ENCODE results near the gene OMD.
A peak's percentile ranks its signal among the peaks of the same experiment; 100 is the strongest.
"Not testable (repeated sequence)": the region's sequence is repeated elsewhere in the genome, so short reads cannot be mapped to it uniquely, and the experiment has no call there.

The OMD gene

DNA sequence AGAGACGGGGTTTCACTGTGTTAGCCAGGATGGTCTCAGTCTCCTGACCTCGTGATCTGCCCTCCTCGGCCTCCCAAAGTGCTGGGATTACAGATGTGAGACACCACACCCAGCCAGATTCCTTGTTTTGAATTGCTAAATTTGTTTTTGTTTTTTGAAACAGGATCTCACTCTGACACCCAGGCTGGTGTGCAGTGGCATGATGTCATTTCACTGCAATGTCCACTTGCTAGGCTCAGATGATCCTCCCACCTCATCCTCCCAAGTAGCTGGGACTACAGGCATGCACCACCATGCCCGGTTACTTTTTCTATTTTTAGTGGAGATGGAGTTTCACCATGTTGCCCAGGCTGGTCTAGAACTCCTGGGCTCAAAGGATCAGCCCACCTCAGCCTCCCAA, 13.1 kb downstream of the OMD start:
- not testable (repeated sequence) for DNase-seq (ENCODE audit: low spot score)

DNA sequence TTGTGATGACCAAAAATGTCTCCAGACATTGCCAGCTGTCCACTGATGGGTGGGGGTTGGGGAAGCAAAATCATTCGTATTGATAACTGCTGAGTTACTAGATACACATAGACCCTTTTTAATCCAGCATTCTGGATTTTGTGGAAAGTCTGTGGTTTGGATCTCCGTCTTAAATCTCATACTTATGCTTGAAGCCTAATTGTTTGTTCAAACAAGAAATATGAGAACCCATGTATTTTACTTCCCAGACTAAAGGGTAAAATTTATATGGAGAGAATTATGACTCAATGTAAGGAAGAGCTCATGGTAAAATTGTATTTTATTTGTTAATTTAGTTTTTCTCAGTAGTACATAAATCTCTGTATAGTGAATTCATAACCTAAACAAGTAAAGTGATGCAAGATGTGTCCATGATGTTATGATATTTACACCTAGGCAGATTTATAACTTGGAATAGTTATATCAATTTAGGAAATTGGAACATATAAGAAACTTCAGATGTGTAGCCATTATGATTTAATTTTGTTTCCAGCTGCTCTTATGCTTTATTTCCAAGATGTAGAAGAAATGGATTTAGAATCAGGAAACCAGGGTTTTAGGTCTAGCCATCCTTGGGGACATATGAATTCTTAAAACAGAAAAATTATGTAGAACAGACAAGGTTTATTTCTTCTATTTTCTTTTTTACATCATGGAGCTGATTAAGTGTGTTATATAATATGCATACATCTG, 15.4 kb downstream of the OMD start:
- DNase-seq (ENCODE audit: low spot score): no peak

DNA sequence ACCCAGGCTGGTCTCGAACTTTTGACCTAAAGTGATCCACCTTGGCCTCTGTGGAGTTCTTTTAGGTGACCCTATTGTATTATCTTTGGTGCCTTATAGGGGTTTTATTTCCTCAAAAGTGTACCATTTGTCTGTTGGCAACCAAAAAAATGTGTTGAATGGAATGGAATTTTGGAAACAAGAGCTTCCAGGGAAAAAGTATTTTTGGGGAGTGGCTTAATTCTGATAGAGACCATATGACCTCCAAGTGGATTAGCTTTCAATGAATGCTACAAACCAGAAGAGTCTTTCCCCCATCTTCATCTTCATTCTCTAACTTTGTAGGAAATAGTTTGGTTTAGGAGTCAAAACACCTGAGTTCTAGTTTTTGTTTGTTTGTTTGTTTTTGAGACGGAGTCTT, 16.5 kb downstream of the OMD start:
- DNase-seq (ENCODE audit: low spot score): no peak

GRCh38 chr9:92406477-92406876, 17.8 kb downstream of the OMD start:
- no peak for DNase-seq (ENCODE audit: low spot score)

DNA sequence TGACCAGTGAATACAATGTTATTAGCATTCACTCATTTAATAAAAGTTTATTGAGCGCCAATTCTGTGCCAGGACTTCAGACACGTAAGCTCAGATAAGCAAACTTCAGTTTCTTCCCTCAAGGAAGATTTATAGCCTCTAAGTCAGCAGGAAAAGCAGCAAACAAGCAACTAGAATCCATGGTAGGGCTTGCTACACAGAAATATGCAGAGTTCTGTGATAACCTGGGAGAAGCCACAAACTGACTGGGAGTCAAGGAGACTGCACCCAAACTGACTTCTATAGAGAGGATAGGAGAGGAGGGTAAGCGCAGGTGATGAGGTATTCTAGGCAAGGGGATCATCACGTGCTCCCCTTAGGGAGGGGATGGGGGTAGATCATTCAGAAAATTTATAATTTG, 18.5 kb downstream of the OMD start:
- DNase-seq (ENCODE audit: low spot score): no peak

- no peak for DNase-seq (ENCODE audit: low spot score)
Observed at GRCh38 chr9:92404042-92404836, 20.0 kb downstream of the OMD start, which contains the start of gene OGN. OGN (minus strand) TSS chr9:92404578; CDS start chr9:92403407, 1,171 bp downstream.

DNA sequence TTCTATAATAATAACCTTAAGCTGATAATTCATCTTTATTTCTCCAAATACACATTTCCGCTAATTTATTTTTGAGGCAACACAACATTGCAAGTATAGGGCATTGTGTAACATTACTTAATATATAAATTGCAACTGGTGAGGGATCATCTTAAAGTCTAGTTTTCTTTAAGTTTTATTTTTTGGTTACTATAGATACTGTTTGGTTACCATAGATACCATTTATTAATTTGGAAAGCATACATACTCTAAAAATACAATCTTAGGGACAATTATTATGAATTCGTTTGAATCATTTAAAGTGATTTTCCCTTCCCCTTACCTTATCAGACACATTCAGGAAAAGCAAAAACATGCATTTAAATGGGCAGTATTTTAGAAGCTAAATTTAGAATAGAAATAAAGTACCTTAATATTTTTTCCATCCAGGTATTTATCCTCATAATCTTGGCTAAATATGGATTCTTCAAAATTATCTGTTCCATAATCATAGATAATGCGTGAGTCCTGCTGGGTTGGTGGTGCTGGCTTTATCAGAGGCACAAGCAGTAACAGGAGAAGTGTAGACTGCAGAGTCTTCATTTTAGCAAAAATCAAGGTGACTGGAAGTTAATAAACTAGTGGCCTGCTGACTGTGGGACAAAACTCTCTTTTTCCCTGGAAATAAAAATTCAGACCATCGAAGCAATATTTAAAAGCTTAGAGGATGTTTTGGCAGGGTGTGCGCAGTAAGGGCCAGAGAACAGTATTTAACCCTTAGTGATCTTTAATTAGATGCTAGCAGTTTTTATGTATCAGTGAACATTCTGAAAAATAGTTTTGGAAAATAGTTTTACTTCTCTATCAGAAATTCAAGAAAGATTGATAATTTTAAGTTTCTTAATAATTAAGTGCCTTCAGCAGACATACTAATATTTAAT, 21.2 kb downstream of the OMD start:
- no peak for DNase-seq (ENCODE audit: low spot score)

DNA sequence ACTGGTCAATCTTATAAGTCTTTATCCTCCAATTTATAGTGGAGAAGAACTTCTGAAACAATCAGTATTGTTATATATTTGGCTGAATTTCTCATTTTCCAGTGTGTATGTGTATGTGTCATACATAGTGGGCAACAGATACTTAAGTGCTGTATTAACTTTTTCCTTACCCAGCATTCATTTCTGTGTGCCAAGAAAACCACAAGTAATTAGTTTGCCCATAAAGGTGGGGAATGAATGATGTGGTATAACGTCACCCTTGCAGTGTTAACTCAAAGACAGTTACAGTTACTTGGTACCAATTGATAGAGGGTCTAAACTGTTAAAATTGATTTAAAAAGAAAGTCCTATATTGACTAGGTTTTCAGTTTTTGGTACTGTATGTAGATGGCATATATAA, 21.9 kb downstream of the OMD start:
- DNase-seq (ENCODE audit: low spot score): no peak

GRCh38 chr9:92397853-92398252, 26.4 kb downstream of the OMD start:
- DNase-seq (ENCODE audit: low spot score): no peak

- no peak for DNase-seq (ENCODE audit: low spot score)
Observed at GRCh38 chr9:92395617-92396016, 28.7 kb downstream of the OMD start.

DNA sequence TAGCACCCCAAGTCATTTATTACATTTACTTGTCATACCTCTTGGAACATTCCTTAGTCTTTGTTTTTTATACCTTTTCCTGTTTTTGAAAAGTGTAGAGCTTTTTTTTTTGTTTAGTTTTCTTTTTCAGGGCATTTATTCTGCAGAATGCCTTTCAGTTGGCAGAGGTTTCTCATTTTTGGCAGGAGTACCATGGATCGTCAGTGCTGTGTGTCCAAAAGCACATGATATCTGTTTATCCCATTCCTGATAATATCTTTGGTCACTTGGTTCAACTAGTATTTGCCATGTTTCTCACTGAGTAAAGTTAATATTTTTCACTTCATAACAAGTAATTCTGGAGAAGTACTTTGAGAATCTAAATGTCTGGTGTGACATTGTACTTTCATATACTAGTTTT, 30.6 kb downstream of the OMD start:
- DNase-seq (ENCODE audit: low spot score): no peak

GRCh38 chr9:92392690-92393089, 31.6 kb downstream of the OMD start:
- DNase-seq (ENCODE audit: low spot score): peak; percentile 50

DNA sequence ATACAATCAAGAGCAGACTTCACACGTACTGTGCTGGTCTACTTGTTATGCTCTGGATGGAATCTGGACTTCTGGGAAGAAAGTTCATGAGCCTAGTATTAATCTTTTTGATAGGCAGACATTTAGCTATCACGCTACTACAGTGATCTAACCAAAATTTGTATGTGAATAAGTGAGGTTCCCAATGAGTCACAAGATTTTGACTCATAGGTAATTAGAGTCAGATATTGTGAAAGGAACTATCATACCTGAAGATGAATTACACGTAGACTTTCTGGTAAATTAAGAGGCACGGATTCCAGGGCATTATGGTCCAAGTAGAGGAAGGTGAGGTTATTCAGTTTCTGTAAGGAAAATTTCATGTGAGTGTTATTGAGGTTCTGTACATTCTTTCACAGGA, 38.3 kb downstream of the OMD start:
- peak; percentile 26 for DNase-seq (ENCODE audit: low spot score)

DNA sequence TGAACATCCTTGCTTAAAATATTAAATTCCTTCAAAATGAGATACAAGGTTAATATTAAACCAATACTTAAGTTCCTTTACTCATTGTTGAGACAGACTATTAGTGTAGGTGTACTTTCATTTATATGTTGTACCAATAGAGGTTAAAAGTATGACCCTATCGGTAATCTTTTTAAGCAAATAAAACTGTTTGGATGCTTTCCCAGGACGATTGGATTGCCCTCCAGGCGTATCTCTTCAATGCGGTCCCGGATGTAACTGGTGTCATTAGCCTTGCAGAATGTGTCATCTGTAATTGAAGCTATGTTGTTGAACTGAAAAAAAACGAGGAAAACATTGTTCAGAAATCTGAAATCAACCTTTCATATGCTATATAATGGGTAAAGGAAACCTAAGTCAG, 38.8 kb downstream of the OMD start:
- no peak for DNase-seq (ENCODE audit: low spot score)

DNA sequence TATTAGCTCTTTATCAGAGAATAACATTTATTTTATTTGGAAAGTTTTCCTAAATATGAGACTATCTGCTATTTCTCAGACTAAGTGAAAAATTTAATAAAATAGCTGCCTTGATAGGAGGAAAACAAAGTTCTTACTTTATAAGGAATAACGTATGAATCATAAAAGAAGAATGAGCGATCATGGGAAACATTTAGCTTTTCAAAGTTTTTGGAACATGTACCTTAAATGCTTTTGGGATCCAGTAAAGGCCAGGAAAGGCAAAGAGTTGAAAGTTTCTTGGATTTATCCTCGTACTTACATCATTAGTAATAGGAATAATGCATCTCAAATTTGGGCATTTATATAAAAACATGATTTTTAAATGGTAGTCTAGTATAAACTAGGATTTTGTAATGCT, 39.3 kb downstream of the OMD start:
- no peak for DNase-seq (ENCODE audit: low spot score)

GRCh38 chr9:92384375-92384774, 39.9 kb downstream of the OMD start:
- peak; percentile 35 for DNase-seq (ENCODE audit: low spot score)

DNA sequence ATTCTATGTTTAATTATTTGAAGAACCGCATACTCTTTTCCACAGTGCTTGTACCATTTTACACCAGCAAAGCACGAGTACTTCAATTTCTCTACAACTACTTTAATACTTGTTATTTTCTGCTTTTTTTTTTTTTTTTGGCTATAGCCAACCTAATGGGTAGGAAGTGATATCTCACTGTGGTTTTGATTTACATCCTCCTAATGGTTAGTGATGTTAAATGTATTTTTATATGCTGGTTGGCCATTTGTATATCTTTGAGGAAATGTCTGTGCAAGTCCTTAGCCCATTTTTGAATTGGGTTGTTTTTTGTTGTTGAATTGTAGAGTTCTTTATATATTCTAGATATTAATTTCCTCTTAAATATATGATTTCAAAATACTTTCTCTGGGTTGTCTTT, 42.5 kb downstream of the OMD start:
- no peak for DNase-seq (ENCODE audit: low spot score)

DNA sequence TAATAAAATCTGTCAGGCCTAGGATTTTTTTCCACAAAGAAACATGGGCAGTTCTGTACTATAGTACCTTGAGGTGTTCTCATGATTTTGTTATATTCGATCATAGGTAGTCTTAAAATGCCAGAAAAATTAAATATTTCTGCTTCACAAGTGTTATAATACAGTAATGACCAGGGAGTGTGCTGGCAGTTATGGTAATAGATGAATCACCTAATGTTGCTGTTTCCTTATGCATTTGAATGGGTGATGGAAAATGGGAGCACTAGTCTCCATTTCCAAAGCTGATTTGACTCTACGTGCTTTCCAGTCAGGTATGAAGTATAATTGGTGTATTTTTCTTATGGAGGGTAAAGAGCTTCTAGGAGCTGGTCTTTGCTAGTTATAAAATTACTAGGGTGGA, 43.7 kb downstream of the OMD start:
- no peak for DNase-seq (ENCODE audit: low spot score)

GRCh38 chr9:92378865-92379560, 45.3 kb downstream of the OMD start:
- DNase-seq (ENCODE audit: low spot score): no peak

DNA sequence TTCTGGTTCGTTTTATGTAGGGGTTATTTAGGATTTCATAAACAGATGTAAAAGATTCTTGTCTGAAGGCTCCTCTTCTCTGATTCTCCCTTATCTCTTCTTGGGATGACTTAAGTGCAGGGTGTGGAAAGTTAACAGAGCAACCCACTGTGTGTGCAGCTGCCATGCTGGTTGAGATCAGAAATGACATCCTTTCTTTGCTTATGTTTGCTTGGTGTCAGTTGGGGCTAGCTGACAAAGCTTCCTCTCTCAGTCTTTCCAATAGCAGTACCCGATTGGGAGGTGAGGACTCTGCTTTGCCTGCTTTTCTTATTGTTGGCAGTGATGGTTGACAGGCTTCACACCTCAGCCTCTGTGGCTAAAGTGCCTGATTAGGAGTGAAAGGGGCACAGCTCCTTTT, 46.4 kb downstream of the OMD start:
- DNase-seq (ENCODE audit: low spot score): no peak

DNA sequence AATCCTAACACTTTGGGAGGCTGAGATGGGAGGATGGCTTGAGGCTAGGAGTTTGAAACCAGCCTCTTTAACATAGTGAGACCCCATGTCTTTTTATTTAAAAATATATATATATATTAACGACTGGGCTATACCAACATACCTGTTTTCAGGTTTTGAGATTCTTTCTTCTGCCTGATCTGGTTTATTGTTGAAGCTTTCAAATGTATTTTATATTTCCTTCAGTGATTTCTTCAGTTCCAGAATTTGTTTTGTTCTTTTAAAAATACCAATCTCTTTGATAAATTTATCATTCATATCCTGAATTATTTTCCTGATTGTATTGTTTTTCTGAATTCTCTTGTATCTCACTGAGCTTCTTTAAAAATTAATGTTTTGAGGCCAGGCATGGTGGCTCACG, 51.1 kb downstream of the OMD start:
- no peak for DNase-seq (ENCODE audit: low spot score)

DNA sequence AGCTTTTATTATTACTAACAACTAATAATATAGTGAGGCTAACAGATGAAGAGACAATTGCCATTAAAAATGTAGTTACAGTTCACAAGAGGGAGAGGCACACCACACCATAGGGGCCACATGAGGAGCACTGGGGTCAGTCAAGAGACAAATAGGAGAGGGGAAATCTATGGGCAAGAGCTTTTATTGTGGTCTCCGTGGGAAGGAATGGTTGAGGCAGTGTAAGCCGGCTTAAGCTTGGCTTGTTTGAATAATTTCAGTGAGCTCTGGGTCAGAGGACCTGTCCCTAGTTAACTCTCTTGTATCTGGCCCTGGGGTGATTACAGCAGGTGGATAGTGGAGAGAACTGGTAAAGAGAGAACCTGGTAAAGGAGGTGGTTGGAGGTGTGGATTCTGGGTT, 55.2 kb downstream of the OMD start:
- DNase-seq (ENCODE audit: low spot score): no peak
